ENCODE measurements around the gene LRRC8A. TPM values are rescaled to one million over a fixed set of nuclear protein-coding genes. Genes with fewer than 3 reads are reported as not detected.

The LRRC8A gene
- total RNA-seq, 6 donors from 2014 or later, result 49.0 to 132 (median 67.0) TPM

- Histone ChIP-seq H3K4me1 (peaks cover 38 to 71% (median 53%) of the 10 kb centered on the region in 4 donors), H3K27me3 (no peaks in the 10 kb centered on the region), H3K27ac (peak overlapping the region; percentile 70 to 90 (median 82)), H3K9me3 (no peaks in the 10 kb centered on the region), H3K36me3 (peaks cover 2 to 56% (median 28%) of the 10 kb centered on the region in 4 donors), H3K4me3 (no peak overlapping the region)
- no peak for DNase-seq
- no peak for ATAC-seq (ENCODE audit: low FRiP score in 2 of 2)
- 71 to 78% methylated on average over 13 to 18 of the region's 18 CpGs for WGBS, 2 donors
- no peak for TF ChIP-seq EP300 (IDR thresholded peaks at IDR 0.05)
- TF ChIP-seq, protein P1, sequence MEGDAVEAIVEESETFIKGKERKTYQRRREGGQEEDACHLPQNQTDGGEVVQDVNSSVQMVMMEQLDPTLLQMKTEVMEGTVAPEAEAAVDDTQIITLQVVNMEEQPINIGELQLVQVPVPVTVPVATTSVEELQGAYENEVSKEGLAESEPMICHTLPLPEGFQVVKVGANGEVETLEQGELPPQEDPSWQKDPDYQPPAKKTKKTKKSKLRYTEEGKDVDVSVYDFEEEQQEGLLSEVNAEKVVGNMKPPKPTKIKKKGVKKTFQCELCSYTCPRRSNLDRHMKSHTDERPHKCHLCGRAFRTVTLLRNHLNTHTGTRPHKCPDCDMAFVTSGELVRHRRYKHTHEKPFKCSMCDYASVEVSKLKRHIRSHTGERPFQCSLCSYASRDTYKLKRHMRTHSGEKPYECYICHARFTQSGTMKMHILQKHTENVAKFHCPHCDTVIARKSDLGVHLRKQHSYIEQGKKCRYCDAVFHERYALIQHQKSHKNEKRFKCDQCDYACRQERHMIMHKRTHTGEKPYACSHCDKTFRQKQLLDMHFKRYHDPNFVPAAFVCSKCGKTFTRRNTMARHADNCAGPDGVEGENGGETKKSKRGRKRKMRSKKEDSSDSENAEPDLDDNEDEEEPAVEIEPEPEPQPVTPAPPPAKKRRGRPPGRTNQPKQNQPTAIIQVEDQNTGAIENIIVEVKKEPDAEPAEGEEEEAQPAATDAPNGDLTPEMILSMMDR (IDR thresholded peaks at IDR 0.05), result no peak
- no peak for TF ChIP-seq POLR2A (IDR thresholded peaks at IDR 0.05)
- TF ChIP-seq POLR2AphosphoS5 (IDR thresholded peaks at IDR 0.05), result no peak
These were observed 17.1 kb downstream of the LRRC8A start for GRCh38 chr9:128898845-128899565.

DNA sequence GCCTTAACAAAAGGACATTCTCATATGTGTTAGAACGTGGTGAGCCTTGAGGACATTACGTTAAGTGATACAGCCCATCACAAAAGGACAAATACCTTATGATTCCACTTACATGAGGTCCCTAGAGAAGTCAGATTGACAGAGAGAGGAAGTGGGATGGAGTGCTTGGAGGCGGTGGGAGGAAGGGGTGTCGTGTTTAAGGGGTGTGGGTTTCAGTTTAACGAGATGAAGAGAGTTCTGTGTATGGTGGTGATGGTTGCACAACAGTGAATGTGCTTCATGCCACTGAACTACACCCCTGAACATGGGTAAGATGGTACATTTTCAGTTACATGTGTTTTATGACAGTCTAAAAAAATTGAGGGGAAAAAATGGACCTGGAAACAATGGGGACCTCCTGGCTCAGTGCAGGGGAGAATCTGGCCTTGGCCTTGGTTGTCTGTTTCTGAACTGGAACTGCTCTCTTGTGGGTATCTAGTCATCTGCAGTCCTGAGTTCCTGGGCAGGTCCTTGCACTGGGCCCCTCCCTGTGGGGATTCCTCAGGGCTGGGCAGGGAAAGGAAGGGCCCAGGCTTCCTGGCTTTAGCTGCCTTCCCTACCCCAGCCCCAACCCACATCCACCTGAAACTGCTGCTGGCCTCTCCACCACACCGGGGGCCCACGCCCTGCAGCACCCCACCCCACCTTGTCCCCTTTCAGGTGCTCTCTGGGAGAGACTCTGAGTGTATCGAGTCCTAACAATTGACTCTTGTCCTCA lies 17.8 kb downstream of the LRRC8A start:
- Histone ChIP-seq H3K9me3 (no peaks in the 10 kb centered on the region), H3K4me1 (peaks cover 38 to 75% (median 54%) of the 10 kb centered on the region in 4 donors), H3K4me3 (no peak overlapping the region), H3K27me3 (no peaks in the 10 kb centered on the region), H3K36me3 (peaks cover 2 to 49% (median 26%) of the 10 kb centered on the region in 4 donors), H3K27ac (peak overlapping the region; percentile 70 to 90 (median 82))
- no peak for TF ChIP-seq POLR2A (IDR thresholded peaks at IDR 0.05)
- TF ChIP-seq, protein P1 (IDR thresholded peaks at IDR 0.05), result no peak
- TF ChIP-seq EP300 (IDR thresholded peaks at IDR 0.05), result no peak
- peak in 1 of 2 donors; percentile 56 for TF ChIP-seq POLR2AphosphoS5 (IDR thresholded peaks at IDR 0.05)
- ATAC-seq (ENCODE audit: low FRiP score in 2 of 2), result peak; percentile 18 to 39
- 30 to 37% methylated on average over 7 to 8 of the region's 8 CpGs for WGBS, 2 donors
- no peak for DNase-seq

GRCh38 chr9:128901379-128901778 lies 19.4 kb downstream of the LRRC8A start:
- no peak for DNase-seq
- Histone ChIP-seq H3K27ac (peak overlapping the region; percentile 63 to 90 (median 82)), H3K9me3 (no peaks in the 10 kb centered on the region), H3K4me1 (peaks cover 38 to 68% (median 54%) of the 10 kb centered on the region in 4 donors), H3K36me3 (peaks cover 2 to 40% (median 14%) of the 10 kb centered on the region in 4 donors), H3K4me3 (no peak overlapping the region), H3K27me3 (no peaks in the 10 kb centered on the region)
- no peak for ATAC-seq (ENCODE audit: low FRiP score in 2 of 2)
- TF ChIP-seq, protein P1 (IDR thresholded peaks at IDR 0.05), result no peak
- 90 to 91% methylated on average over 5 to 7 of the region's 7 CpGs for WGBS, 2 donors

- no peaks in the 10 kb centered on the region for H3K27me3 ChIP-seq
- 83 to 85% methylated on average over 1 to 5 of the region's 5 CpGs for WGBS, 2 donors
- H3K4me3 ChIP-seq, result peak overlapping the region in 1 of 4 donors; percentile 4
- peak overlapping the region; percentile 63 to 90 (median 82) for H3K27ac ChIP-seq
- TF ChIP-seq POLR2A (IDR thresholded peaks at IDR 0.05) (no peak), POLR2AphosphoS5 (IDR thresholded peaks at IDR 0.05) (no peak), EP300 (IDR thresholded peaks at IDR 0.05) (no peak)
- TF ChIP-seq, protein P1 (IDR thresholded peaks at IDR 0.05), result no peak
- H3K4me1 ChIP-seq, result peaks cover 38 to 68% (median 54%) of the 10 kb centered on the region in 4 donors
- no peak for ATAC-seq (ENCODE audit: low FRiP score in 2 of 2)
- peaks cover 0 to 40% (median 12%) of the 10 kb centered on the region in 4 donors for H3K36me3 ChIP-seq
- no peak for DNase-seq
- no peaks in the 10 kb centered on the region for H3K9me3 ChIP-seq
These were observed 19.9 kb downstream of the LRRC8A start for GRCh38 chr9:128901822-128902221.

Measured in upper lobe of left lung (tissue), 6 donors.